ENCODE data around the gene RAPGEF3. TPM values are rescaled to one million over a fixed set of nuclear protein-coding genes. Genes with fewer than 3 reads are reported as not detected.

Gene RAPGEF3
- total RNA-seq, 1 experiment from 2014 or later, result 5.7 TPM

DNA sequence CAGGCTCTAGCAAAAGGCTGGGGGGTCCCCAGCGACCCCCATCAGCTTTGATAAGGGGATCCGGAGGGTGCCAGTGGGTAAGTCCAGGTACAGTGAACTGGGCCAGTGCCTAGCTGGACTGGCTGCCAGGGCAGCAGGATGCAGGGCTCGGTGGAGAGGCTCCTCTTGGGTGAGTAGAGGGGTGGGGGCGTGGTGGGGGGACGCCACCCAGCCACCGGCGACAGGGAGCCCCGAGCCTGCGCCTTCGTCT lies 171 bp downstream of the RAPGEF3 start:
- H3K4me1 ChIP-seq (replicated peaks; ENCODE audit: insufficient read depth), result peaks cover 68% of the 10 kb centered on the region
- intact Hi-C loops (cut with micrococcal nuclease; ENCODE audit: unreplicated experiment), result no loop called here

DNA sequence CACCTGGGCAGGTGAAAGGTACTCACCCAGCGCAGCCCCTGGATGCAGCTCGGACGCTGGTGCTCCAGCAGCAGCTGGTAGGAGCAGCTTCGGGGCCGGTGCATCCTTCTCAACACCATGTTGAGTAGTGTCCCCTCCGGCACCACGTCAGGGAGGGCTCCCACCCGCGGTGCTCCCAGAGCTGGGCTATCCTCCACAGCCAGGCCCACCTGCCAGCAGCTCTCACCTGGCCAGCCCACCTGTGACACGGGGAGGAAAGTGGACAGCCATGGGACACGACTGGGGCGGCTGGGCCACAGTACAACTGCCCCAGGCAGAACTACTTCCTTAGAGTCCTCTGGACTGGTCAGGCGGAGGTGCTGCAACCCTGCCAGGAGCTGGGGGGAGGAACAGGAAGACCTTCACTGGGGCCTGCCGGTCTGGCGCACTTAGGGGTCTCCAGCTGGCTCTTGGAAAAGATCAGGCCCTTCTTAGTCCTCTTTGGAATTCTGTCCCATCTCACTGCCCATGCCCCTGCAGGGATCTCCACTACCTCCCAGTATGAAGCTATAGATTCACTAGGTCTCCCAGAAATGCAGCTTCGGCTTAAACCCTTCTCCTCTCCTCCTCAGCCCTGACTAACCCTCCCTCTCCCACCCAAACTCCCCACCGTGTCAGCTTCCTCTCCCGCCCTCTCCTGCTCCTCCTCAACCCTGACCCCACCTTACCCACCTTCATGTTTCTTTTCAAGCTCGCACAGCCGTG lies 668 bp downstream of the RAPGEF3 start:
- no peaks in the 10 kb centered on the region for H3K9me3 ChIP-seq (ENCODE audit: insufficient read depth, low read depth)
- no peak for DNase-seq
- BruUV-seq (replicated peaks), result no TSS peak
- intact Hi-C loops (cut with micrococcal nuclease; ENCODE audit: unreplicated experiment), result no loop called here
- peaks cover 69% of the 10 kb centered on the region for H3K4me1 ChIP-seq (replicated peaks; ENCODE audit: insufficient read depth)
- H3K4me3 ChIP-seq, result peak overlapping the region; percentile 75
- peaks cover 26% of the 10 kb centered on the region for H3F3A ChIP-seq (ENCODE audit: insufficient read depth, low read depth)
- no peaks in the 10 kb centered on the region for H4K20me1 ChIP-seq (ENCODE audit: insufficient read depth)
- H3K9me2 ChIP-seq (ENCODE audit: insufficient read depth), result no peaks in the 10 kb centered on the region
- no peaks in the 10 kb centered on the region for H3K27me3 ChIP-seq (ENCODE audit: insufficient read depth, low read depth)
- no peak overlapping the region for H3K27ac ChIP-seq
- peaks cover 16% of the 10 kb centered on the region; the same call in 1 of the 2 replicates for H3K79me2 ChIP-seq (ENCODE audit: low read depth)
- CTCF ChIA-PET, result interaction anchor here (1.0 to 1.2 kb wide), 3 partner anchors 9 to 148 kb away, joined by 4 to 16 read pairs (median 5); no protein-coding TSS in a partner anchor
- H3K36me3 ChIP-seq (ENCODE audit: low read depth), result no peaks in the 10 kb centered on the region
- no peak for TF ChIP-seq EZH2 (IDR thresholded peaks at IDR 0.05; ENCODE audit: low read depth)
- TF ChIP-seq, protein P1, sequence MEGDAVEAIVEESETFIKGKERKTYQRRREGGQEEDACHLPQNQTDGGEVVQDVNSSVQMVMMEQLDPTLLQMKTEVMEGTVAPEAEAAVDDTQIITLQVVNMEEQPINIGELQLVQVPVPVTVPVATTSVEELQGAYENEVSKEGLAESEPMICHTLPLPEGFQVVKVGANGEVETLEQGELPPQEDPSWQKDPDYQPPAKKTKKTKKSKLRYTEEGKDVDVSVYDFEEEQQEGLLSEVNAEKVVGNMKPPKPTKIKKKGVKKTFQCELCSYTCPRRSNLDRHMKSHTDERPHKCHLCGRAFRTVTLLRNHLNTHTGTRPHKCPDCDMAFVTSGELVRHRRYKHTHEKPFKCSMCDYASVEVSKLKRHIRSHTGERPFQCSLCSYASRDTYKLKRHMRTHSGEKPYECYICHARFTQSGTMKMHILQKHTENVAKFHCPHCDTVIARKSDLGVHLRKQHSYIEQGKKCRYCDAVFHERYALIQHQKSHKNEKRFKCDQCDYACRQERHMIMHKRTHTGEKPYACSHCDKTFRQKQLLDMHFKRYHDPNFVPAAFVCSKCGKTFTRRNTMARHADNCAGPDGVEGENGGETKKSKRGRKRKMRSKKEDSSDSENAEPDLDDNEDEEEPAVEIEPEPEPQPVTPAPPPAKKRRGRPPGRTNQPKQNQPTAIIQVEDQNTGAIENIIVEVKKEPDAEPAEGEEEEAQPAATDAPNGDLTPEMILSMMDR (conservative IDR thresholded peaks at IDR 0.05), result no peak
- POLR2A ChIA-PET (ENCODE audit: unreplicated experiment), result interaction anchor here (0.6 to 0.7 kb wide), 3 partner anchors 55 to 1076 kb away, joined by 3 to 19 read pairs (median 4); no protein-coding TSS in a partner anchor
- H2AFZ ChIP-seq, result peak overlapping the region; percentile 90; the same call in 1 of the 2 replicates
- H3K4me2 ChIP-seq, result peak overlapping the region; percentile 97

More for the DNA sequence above, 171 bp downstream of the RAPGEF3 start:
- Histone ChIP-seq H3K36me3 (ENCODE audit: low read depth) (no peaks in the 10 kb centered on the region), H3K9me3 (ENCODE audit: insufficient read depth, low read depth) (no peaks in the 10 kb centered on the region), H2AFZ (peak overlapping the region; percentile 90), H3K4me3 (peak overlapping the region; percentile 75), H3K79me2 (ENCODE audit: low read depth) (peaks cover 16% of the 10 kb centered on the region; the same call in 1 of the 2 replicates), H3K27me3 (ENCODE audit: insufficient read depth, low read depth) (no peaks in the 10 kb centered on the region), H3K9me2 (ENCODE audit: insufficient read depth) (no peaks in the 10 kb centered on the region), H3F3A (ENCODE audit: insufficient read depth, low read depth) (peaks cover 21% of the 10 kb centered on the region), H3K27ac (no peak overlapping the region), H4K20me1 (ENCODE audit: insufficient read depth) (no peaks in the 10 kb centered on the region), H3K4me2 (peak overlapping the region; percentile 97)
- BruUV-seq (replicated peaks), result TSS peak; percentile 28
- DNase-seq, result no peak
- POLR2A ChIA-PET (ENCODE audit: unreplicated experiment), result interaction anchor here (0.7 kb wide), 2 partner anchors 23 to 1076 kb away, joined by 3 to 19 read pairs; no protein-coding TSS in a partner anchor
- CTCF ChIA-PET, result interaction anchor here (1.0 to 1.2 kb wide), 3 partner anchors 8 to 147 kb away, joined by 4 to 16 read pairs (median 5); no protein-coding TSS in a partner anchor
- TF ChIP-seq, protein P1 (conservative IDR thresholded peaks at IDR 0.05), result no peak
- no peak for TF ChIP-seq EZH2 (IDR thresholded peaks at IDR 0.05; ENCODE audit: low read depth)

DNA sequence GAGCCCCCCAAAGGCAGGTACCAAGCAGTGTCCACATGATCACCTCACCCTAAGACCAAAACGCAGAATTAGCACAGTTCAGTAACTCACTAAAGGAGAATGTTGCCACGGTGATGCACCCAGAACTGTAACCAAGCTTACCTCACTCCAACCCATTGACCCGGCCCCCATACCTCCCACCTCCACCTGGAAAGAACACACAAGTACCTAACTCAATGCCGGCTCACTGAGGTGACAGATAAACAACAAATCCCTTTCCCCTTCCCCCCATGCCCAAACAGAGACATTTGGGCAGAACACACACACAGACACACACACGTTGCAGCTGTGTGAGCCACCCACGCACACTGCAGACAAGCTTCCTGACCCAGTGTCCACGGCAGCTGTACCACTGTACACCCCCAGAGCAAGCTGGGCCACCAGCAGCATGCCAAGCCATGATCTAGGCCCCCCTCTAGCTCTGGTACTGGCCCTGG lies 1.3 kb downstream of the RAPGEF3 start:
- H3K79me2 ChIP-seq (ENCODE audit: low read depth), result peaks cover 16% of the 10 kb centered on the region; the same call in 1 of the 2 replicates
- TF ChIP-seq EZH2 (IDR thresholded peaks at IDR 0.05; ENCODE audit: low read depth), result no peak
- TF ChIP-seq, protein P1 (conservative IDR thresholded peaks at IDR 0.05), result no peak
- no peaks in the 10 kb centered on the region for H3K27me3 ChIP-seq (ENCODE audit: insufficient read depth, low read depth)
- no TSS peak for BruUV-seq (replicated peaks)
- DNase-seq, result no peak
- H3K4me1 ChIP-seq (replicated peaks; ENCODE audit: insufficient read depth), result peaks cover 75% of the 10 kb centered on the region
- POLR2A ChIA-PET (ENCODE audit: unreplicated experiment), result interaction anchor here (0.7 kb wide), 1 partner anchor 401 kb away, joined by 3 read pairs; no protein-coding TSS in a partner anchor
- H3F3A ChIP-seq (ENCODE audit: insufficient read depth, low read depth), result peaks cover 32% of the 10 kb centered on the region
- H3K27ac ChIP-seq, result no peak overlapping the region
- peak overlapping the region; percentile 75; the same call in 1 of the 2 replicates for H3K4me3 ChIP-seq
- H3K36me3 ChIP-seq (ENCODE audit: low read depth), result no peaks in the 10 kb centered on the region
- H3K9me3 ChIP-seq (ENCODE audit: insufficient read depth, low read depth), result no peaks in the 10 kb centered on the region
- no peaks in the 10 kb centered on the region for H4K20me1 ChIP-seq (ENCODE audit: insufficient read depth)
- CTCF ChIA-PET, result interaction anchor here (1.0 kb wide), 1 partner anchor 9 kb away, joined by 5 read pairs; no protein-coding TSS in a partner anchor
- H2AFZ ChIP-seq, result no peak overlapping the region
- no peaks in the 10 kb centered on the region for H3K9me2 ChIP-seq (ENCODE audit: insufficient read depth)
- H3K4me2 ChIP-seq, result peak overlapping the region; percentile 97
- intact Hi-C loops (cut with micrococcal nuclease; ENCODE audit: unreplicated experiment), result no loop called here

Data from PC-9 (cell line).